ENCODE data around the gene RGCC.
"Not testable (repeated sequence)": the region's sequence is repeated elsewhere in the genome, so short reads cannot be mapped to it uniquely, and the experiment has no call there.

Gene RGCC

GRCh38 chr13:41490371-41491015, 33.1 kb downstream of the RGCC start:
- no peak for DNase-seq (ENCODE audit: low spot score)

- no peak for DNase-seq (ENCODE audit: low spot score)
These were observed 34.1 kb downstream of the RGCC start for GRCh38 chr13:41491436-41491835.

GRCh38 chr13:41492432-41493260, 35.3 kb downstream of the RGCC start:
- DNase-seq (ENCODE audit: low spot score), result no peak

- DNase-seq (ENCODE audit: low spot score), result no peak
These were observed 36.9 kb downstream of the RGCC start for GRCh38 chr13:41494202-41494601.

- no peak for DNase-seq (ENCODE audit: low spot score)
These were observed 37.7 kb downstream of the RGCC start for GRCh38 chr13:41495044-41495443.

GRCh38 chr13:41496420-41497234, 39.3 kb downstream of the RGCC start:
- DNase-seq (ENCODE audit: low spot score), result peak; percentile 10

GRCh38 chr13:41497436-41497835, 40.1 kb downstream of the RGCC start:
- no peak for DNase-seq (ENCODE audit: low spot score)

GRCh38 chr13:41499452-41499851, 42.1 kb downstream of the RGCC start:
- no peak for DNase-seq (ENCODE audit: low spot score)

- DNase-seq (ENCODE audit: low spot score), result no peak
These were observed 43.2 kb downstream of the RGCC start for GRCh38 chr13:41500511-41500910.

- DNase-seq (ENCODE audit: low spot score), result peak; percentile 28
These were observed 43.9 kb downstream of the RGCC start for GRCh38 chr13:41501281-41501680.

- DNase-seq (ENCODE audit: low spot score), result no peak
These were observed 44.7 kb downstream of the RGCC start for GRCh38 chr13:41502031-41502430.

- no peak for DNase-seq (ENCODE audit: low spot score)
These were observed 45.3 kb downstream of the RGCC start for GRCh38 chr13:41502673-41503072.

GRCh38 chr13:41503356-41503755, 46.0 kb downstream of the RGCC start:
- no peak for DNase-seq (ENCODE audit: low spot score)

- not testable (repeated sequence) for DNase-seq (ENCODE audit: low spot score)
These were observed 47.3 kb downstream of the RGCC start for GRCh38 chr13:41504657-41505056.

- DNase-seq (ENCODE audit: low spot score), result peak; percentile 76
These were observed 48.0 kb downstream of the RGCC start for GRCh38 chr13:41505209-41505835.

- DNase-seq (ENCODE audit: low spot score), result no peak
These were observed 49.0 kb downstream of the RGCC start for GRCh38 chr13:41506312-41506711.

GRCh38 chr13:41509971-41510370, 52.6 kb downstream of the RGCC start:
- no peak for DNase-seq (ENCODE audit: low spot score)

GRCh38 chr13:41511827-41512226, 54.5 kb downstream of the RGCC start:
- DNase-seq (ENCODE audit: low spot score), result no peak

GRCh38 chr13:41512441-41512840, 55.1 kb downstream of the RGCC start:
- DNase-seq (ENCODE audit: low spot score), result no peak

GRCh38 chr13:41513600-41513999, 56.2 kb downstream of the RGCC start:
- no peak for DNase-seq (ENCODE audit: low spot score)

GRCh38 chr13:41514853-41515395, 57.6 kb downstream of the RGCC start:
- DNase-seq (ENCODE audit: low spot score), result no peak

Measured in kidney tubule cell (primary cell).